GM10248 (cell line): Measurements from ENCODE around the gene CAPZA1.

Experiments used
- CTCF ChIA-PET: fragments of 300-600 bp; sonication (Branson Sonifier 250); formaldehyde crosslinking; extraction: SDS; loops from one replicate; lab custom pipeline; 2021; ENCODE audit warnings: antibody characterized with exemption; lab: Yijun Ruan, JAX
- POLR2A ChIA-PET: fragments of 350-650 bp; sonication (Branson Sonifier 250); formaldehyde crosslinking; extraction: SDS; loops from one replicate; lab custom pipeline; 2020; ENCODE audit warnings: antibody characterized with exemption; lab: Yijun Ruan, JAX
- DNase-seq: peaks from one replicate; pipeline ENCODE4 v3.0.0; 2012; ENCODE audit errors: extremely low spot score
- CTCF ChIP-seq: IDR thresholded peaks from 2 replicates; pipeline ENCODE4 v1.5.1; 2012; ENCODE audit warnings: mild to moderate bottlenecking, low read depth; ENCODE audit errors: extremely low read depth, missing control alignments, control extremely low read depth

Gene CAPZA1

DNA sequence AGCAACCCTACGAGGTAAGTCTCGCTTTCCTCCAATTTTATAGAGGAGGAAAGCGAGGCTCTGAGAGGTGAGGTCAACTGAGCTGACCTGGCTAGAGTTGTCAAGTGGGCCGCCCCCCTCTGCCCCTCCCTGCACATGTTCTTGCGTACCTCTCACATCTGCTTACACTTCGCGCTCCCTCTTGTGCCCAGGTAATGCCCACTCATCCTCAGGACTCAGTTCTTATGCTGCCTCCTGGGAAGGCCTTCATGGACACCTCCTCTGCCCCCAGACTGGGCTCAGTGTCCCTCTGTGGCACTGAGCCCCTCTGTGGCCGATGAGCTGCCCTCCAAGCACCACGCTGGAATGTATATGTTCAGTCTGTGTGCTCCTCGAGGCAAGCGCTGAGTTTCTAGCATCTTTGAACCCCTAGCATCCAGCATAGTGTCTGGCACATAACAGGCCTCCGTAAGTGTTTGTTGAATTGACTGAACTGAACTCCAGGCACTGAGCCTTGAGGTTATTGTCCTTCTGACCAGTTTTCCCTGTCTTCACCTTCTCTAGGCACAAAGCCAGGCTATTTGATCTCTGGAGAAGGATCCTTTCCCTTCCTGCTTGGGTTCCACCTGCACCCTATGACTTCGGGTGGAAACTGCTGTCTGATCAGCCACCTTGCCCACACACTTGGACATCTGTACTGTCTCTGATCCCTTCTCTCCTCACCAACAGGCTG lies 68.3 kb downstream of the CAPZA1 start:
- DNase-seq, result no peak
- ChIA-PET POLR2A (no interaction called here), CTCF (interaction anchor here (1.4 kb wide), 1 partner anchor 28 kb away, joined by 4 read pairs; the partner anchor contains the start of gene PPM1J)
- TF ChIP-seq CTCF, result no peak

DNA sequence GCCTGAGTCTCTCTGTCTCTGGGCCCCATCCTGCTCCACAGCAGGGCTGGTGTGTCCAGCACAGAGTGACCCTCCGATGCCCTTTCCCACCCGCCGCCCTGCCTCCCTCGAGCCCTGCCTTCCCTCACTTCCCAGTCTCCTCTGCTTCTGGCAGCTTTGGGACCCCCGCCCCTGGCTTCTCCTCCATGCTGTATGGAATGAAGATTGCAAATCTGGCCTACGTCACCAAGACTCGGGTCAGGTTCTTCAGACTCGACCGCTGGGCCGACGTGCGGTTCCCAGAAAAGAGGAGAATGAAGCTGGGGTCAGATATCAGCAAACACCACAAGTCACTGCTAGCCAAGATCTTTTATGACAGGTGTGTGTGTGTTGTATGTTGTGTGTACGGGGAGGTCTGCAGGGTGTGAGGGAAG lies 69.2 kb downstream of the CAPZA1 start:
- CTCF ChIA-PET, result interaction anchor here (1.4 to 2.3 kb wide), 3 partner anchors 11 to 298 kb away, joined by 4 to 5 read pairs (median 4); partner anchors contain the start of gene PPM1J
- DNase-seq, result no peak
- TF ChIP-seq CTCF, result no peak
- POLR2A ChIA-PET, result interaction anchor here (0.5 kb wide), 1 partner anchor 256 kb away, joined by 3 read pairs; no protein-coding TSS in a partner anchor

GRCh38 chr1:112689196-112689841 lies 69.7 kb downstream of the CAPZA1 start:
- TF ChIP-seq CTCF, result no peak
- no peak for DNase-seq
- ChIA-PET CTCF (interaction anchor here (1.2 to 2.3 kb wide), 3 partner anchors 11 to 298 kb away, joined by 3 to 5 read pairs (median 4); no protein-coding TSS in a partner anchor), POLR2A (interaction anchor here (0.5 kb wide), 1 partner anchor 256 kb away, joined by 3 read pairs; no protein-coding TSS in a partner anchor)

DNA sequence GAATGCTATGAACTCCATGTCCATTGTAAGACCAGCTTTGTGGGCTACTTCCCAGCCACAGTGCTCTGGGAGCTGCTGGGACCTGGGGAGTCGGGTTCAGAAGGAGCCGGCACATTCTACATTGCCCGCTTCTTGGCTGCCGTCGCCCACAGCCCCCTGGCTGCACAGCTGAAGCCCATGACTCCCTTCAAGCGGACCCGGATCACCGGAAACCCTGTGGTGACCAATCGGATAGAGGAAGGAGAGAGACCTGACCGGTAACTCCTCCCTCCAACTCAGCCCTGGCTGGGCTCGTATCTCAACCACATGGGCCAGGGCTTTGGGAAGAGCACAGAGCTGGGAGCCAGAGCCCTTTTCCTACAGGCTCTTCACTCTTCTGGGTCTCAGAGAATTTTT lies 70.2 kb downstream of the CAPZA1 start:
- no peak for DNase-seq
- no peak for TF ChIP-seq CTCF
- ChIA-PET CTCF (interaction anchor here (1.2 to 2.3 kb wide), 3 partner anchors 10 to 299 kb away, joined by 3 to 5 read pairs (median 4); no protein-coding TSS in a partner anchor), POLR2A (no interaction called here)

DNA sequence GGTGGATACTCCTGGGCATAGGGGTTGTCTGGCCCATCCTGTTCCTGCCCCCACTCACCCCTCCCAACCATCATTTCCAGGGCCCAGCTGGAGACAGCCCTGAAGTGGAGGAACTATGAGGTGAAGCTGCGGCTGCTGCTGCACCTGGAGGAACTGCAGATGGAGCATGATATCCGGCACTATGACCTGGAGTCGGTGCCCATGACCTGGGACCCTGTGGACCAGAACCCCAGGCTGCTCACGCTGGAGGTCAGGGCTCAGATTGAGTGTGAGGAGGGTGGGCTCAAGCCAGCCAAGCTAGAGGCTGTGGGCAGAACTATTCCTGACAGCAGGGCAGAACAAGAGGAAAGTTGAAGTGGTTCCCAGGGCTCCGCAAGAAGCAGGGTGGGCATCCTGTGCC lies 73.0 kb downstream of the CAPZA1 start:
- no peak for DNase-seq
- CTCF ChIA-PET, result interaction anchor here (1.5 to 1.6 kb wide), 2 partner anchors 15 to 17 kb away, joined by 4 to 5 read pairs; partner anchors contain the start of gene RHOC
- no peak for TF ChIP-seq CTCF
- POLR2A ChIA-PET, result no interaction called here

DNA sequence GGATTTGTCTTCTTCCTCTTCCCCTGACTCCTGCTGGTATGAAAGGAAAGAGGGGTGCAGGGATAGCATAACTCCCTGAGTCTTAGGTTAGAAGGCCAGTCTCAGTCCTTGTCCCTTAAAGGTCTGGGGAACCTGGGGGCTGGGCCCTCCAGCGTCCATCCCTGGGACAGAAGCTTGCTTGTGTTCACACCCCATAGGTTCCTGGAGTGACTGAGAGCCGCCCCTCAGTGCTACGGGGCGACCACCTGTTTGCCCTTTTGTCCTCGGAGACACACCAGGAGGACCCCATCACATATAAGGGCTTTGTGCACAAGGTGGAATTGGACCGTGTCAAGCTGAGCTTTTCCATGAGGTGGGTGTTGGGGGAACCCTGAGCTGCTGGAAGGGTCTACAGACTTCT lies 74.2 kb downstream of the CAPZA1 start:
- DNase-seq, result no peak
- ChIA-PET POLR2A (interaction anchor here (0.7 kb wide), 1 partner anchor 1320 kb away, joined by 5 read pairs; no protein-coding TSS in a partner anchor), CTCF (interaction anchor here (1.5 to 1.6 kb wide), 2 partner anchors 9 to 14 kb away, joined by 5 read pairs; partner anchors contain the start of gene RHOC)
- TF ChIP-seq CTCF, result no peak
